Measurements from ENCODE around the gene MAML2.
A peak's percentile ranks its signal among the peaks of the same experiment; 100 is the strongest.

Gene MAML2

GRCh38 chr11:95977534-95978174 lies 365.3 kb downstream of the MAML2 start:
- DNase-seq (ENCODE audit: low read depth, low spot score) = peak; percentile 74

GRCh38 chr11:95976550-95976949 lies 366.4 kb downstream of the MAML2 start:
- DNase-seq (ENCODE audit: low read depth, low spot score) = no peak

DNA sequence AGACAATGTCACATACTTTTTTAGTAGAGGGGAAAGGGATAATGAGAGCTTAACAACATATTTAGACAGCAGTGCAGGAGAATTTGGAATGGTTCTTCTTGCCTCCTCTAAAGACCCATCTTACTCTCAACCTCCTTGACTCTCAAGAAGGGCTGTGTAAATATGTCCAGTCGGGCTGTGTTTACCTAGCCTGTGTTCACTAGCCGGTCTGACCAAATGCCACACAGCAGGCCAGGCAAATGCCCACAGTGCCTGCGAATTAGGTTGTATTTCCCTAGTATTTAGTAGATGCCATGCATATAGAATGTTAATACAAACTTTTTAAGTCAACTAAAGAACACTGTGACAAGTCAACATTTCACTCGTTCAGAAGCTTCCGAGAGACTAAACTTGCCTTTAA lies 367.7 kb downstream of the MAML2 start:
- no peak for DNase-seq (ENCODE audit: low read depth, low spot score)

- no peak for DNase-seq (ENCODE audit: low read depth, low spot score)
These were observed 370.9 kb downstream of the MAML2 start for GRCh38 chr11:95972060-95972459.

DNA sequence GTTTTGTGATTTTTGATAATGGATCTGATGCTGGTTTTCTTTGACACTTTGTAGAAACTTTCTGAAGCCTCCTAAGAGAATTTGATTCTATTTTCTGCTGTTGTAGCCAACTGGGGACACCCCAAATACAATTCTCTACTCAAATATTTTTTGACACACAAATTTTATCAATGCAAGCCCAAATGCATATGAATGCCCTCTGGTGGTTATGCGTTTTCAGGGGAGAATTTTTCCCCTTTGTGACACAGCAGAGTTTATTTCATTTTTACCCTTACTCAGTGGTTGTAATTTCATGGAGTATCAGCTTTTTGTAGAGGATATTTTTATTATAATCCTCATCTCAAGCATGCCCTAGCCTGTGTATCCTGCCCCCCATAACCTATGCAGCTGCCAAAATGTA lies 374.4 kb downstream of the MAML2 start:
- no peak for DNase-seq (ENCODE audit: low read depth, low spot score)

DNA sequence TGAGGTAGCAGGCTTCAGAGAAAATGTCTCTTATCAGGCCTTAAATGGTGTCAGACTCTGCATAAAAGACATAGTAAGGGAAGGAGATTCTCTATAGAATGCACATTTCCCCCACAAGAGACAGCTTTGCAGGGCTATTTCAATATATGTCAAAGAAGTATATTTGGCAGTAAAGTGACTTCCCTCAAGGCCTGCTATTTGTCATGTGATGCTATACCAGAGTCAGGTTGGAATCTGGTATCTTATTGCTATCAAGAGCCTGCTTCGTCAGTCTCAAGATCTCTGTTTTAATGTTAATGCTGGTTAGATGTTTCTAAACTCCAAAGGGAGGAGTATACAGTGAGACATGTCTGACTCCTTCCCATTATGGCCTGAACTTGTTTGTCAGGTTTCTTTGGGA lies 378.7 kb downstream of the MAML2 start:
- DNase-seq (ENCODE audit: low read depth, low spot score) = no peak

DNA sequence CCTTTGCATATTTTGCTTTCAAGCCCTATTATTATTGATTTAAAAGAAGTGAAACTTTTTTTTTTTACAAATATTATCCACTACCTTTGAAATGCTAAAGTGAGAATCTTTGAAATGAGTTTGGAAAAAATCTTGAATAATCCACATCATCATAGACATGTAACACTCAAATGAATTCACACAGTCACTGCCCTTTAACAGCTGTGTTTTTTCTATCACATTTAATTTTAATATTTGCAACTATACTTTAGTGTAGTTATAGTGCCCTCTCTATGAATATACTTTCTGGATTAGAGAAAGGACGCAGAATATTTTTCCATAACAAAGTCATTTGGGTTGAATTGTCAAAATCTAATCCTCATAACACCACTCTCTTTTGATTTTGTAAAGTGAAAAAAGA lies 381.2 kb downstream of the MAML2 start:
- no peak for DNase-seq (ENCODE audit: low read depth, low spot score)

- no peak for DNase-seq (ENCODE audit: low read depth, low spot score)
These were observed 392.1 kb downstream of the MAML2 start for GRCh38 chr11:95950905-95951304.

GRCh38 chr11:95948637-95949036 lies 394.4 kb downstream of the MAML2 start:
- DNase-seq (ENCODE audit: low read depth, low spot score) = no peak

GRCh38 chr11:95944623-95945022 lies 398.4 kb downstream of the MAML2 start:
- DNase-seq (ENCODE audit: low read depth, low spot score) = no peak

- DNase-seq (ENCODE audit: low read depth, low spot score) = no peak
These were observed 399.4 kb downstream of the MAML2 start for GRCh38 chr11:95943546-95943945.

DNA sequence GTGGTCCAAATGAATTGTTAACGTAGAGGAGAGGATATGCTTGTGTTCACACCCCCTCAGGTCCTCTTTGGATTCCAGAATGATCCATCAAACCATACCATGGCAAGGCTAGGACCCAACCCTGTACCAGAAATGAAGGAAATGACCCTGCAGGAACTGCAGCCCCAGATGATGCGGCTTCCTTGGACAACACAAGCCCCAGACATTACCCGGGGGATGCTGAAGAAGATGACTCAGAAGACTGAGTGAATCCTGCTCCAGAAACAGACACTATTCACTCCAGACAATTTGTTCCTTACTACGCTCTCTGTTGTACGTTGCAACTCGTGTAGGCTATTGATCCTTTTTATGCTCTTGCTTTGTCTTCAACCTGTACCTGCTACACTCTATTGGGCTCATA lies 403.9 kb downstream of the MAML2 start:
- DNase-seq (ENCODE audit: low read depth, low spot score) = no peak

DNA sequence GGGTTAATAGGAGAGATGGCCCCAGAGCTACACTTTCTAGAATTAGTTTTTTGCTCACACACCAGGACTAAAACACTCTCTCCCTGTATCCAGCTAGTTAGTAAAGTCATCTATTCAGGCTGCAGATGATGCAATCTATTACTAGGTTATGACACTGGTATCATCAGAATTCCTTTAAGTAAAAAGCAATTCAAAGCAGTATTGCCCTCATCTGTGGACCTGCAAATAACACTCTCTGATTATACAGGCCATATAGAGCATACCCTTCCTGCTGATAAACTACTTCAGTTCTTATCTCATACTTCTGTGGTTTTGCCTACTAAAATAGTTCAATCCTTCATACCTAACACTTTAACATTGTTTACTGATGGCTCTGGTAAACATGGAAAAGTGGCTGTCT lies 405.6 kb downstream of the MAML2 start:
- no peak for DNase-seq (ENCODE audit: low read depth, low spot score)

DNA sequence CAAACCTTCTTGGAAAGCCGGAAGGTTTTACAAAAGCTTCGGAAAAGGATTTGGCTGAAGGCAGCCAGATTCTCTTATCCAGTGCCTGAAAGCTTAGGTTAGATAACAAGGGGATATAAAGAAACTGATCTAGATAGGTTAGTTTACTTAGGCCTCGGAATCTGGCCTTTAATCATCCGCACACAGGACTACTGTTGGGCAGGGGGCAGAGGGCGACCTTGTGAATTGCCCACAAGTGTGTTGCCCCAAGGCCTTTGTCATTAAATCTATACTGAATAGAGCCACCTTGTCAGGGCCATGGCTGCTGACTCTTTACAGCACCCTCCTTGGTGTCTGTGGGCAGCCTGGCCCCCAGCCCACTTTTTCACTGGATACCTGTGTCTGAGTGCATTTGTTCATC lies 409.4 kb downstream of the MAML2 start:
- DNase-seq (ENCODE audit: low read depth, low spot score) = no peak

DNA sequence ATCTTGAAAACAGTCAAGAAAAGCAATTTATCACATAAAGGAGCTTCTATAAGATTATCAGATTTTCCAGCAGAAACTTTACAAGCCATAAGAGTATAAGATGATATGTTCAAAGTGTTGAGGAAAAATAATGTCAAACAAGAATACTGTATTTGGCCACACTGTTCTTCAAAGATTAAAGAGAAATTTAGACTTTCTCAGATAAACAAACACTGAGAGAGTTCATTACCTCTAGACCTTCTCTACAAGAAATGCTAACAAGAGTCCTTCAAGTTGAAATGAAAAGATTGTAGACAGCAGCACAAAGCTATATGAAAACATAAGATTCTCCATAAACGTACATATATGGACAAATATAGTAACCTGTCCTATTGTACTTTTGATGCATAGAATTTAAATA lies 411.1 kb downstream of the MAML2 start:
- DNase-seq (ENCODE audit: low read depth, low spot score) = no peak

- DNase-seq (ENCODE audit: low read depth, low spot score) = no peak
These were observed 412.0 kb downstream of the MAML2 start for GRCh38 chr11:95930948-95931347.

DNA sequence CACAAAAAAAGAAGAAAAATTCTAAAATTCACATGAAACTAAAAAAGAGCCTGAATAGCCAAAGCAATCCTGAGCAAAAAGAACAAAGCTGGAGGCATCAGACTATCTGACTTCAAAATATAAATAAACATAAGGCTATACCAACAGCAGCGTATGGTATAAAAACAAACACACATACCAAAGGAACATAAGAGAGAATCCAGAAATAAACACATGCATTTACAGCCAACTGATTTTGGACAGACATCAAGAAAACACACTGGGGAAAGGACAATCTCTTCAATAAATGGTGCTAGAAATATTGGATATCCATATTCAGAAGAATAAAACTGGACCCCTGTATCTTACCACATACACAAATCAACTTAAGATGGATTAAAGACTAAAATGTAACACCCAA lies 416.3 kb downstream of the MAML2 start:
- DNase-seq (ENCODE audit: low read depth, low spot score) = no peak
